GM21515 (cell line): Measurements from ENCODE around the gene CD52.

ENCODE experiments used
- ATAC-seq: cut with Tn5 transposase; IDR thresholded peaks from one replicate; pipeline ENCODE4 v1.9.1; 2021; ENCODE audit not compliant: unreplicated experiment

The CD52 gene

DNA sequence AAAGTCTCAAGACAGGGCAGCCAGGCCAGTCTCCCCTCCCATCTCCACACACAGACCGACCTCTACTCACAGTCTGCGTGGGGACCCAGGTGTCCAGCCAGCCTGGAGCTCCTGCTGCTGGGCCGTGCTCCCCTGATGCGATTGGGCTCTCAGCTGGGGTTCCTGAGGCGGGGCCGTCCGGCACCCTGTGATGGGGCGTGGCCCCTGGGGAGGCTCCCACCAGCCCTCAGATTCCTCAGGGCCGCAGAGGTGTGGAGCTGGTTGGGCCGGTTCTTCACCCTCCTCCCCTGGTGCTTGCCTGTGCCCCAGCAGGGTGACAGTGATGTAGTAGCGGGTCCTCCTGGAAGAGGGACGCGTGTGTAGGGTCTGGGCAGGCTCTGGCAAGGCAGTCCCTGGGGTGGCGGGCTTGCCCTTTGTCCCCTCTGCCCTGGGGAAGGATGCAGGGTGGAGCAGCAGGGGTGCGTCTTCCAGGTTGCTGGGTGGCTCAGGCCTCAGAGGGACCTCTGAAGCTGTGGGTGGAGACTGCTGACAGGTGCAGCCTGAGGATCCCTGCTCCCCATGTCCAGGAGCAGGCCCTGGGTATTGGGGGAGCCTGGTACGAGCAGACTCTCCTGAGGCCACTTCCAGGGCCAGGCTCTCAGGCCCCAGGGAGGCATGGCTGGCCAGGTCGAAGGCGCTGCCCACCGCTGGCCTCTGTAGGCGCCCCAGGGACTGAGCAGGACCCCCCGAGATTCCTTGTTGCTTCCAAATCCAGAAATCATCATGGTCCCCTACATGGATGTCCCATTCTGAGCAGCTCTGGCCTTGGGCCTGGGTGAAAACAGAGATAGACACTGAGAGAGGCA, 36.4 kb downstream of the CD52 start, which contains the start of gene CRYBG2:
Gene CRYBG2, minus strand, starts transcription at position 155 of the 845 bp plus-strand sequence. CDS start 7,473 bp downstream, outside the sequence.
- no peak for ATAC-seq

DNA sequence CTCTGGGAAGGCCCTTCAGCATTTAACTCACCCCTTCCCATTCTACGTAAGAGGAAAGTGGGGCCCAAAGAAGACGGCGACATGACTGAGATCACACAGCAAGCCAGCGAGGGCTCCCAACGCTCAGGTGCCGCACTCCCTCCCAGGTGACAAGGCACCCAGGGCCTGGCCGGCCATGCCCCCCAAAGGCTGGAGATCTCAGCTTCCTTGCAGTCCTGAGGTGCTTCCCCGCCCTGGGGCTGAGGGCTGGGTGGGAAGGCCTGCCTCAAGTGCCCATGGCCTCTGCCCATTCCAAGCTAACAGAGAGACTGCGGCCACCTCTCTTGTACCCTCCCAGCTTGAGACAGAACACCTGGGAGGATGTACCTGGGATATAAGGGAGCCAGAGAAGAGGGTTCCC, 37.2 kb downstream of the CD52 start:
- ATAC-seq, result no peak

DNA sequence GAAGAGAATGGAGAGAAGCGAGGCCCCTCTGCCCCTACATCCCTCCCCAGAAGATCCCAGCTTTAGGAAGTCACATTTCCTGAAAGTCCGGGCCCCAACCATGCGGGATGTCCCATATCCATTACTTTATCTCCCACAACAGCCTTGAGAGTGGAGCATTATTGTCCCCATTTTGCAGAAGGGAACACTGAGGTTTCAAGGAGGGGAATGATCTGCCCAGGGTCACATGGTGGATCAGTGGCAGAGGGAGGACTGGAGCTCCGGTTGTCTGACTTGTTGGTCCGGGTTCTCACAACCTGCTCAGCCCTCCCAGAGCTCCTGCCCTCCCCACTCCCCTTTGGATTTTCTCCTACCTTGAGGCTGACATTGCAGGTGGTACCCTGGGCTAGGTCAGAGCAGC, 38.3 kb downstream of the CD52 start:
- no peak for ATAC-seq

GRCh38 chr1:26357121-26357602, 39.4 kb downstream of the CD52 start:
- no peak for ATAC-seq

- ATAC-seq, result no peak
Measured at GRCh38 chr1:26358411-26359384, 40.9 kb downstream of the CD52 start.

GRCh38 chr1:26359981-26360806, 42.4 kb downstream of the CD52 start:
- ATAC-seq, result no peak

DNA sequence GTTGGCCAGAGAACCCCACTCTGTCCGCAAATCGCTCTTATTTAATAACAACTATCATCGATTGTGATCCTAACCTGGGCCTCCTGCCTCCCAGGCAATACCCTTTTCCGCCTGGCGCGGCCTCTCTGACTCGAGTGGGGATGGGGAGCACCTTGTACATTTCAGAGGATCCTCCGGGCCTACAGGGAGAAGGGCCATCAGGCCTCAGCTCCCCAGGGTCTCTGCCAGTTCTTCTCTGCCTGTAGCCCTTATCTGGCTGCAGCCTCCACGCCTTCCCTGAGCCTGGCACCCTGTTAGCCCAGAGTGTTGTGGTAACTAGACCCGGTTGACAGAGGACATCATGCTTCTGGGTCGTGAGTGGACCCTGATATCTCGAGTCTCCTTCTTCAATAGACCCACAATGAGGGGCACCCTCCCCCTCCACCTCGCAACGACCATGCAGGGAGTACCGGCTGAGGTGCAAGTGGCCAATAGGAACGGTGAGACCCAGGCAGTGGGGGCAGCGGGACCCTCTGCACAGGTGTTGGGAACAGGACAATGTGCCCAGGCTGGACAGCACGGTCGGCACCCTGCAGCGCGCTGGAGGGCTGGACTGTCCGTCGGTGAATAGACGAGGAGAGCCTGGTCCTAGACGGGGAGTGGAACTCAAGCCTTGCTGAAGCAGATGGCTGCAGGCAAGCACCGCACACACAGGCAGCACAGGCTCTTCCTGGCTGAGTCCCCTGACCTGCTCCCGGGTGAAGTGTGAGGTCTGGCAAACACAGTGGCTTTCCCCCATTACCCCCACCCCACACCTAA, 43.2 kb downstream of the CD52 start:
- ATAC-seq, result no peak

- no peak for ATAC-seq
Measured at GRCh38 chr1:26361605-26362122, 43.9 kb downstream of the CD52 start.

DNA sequence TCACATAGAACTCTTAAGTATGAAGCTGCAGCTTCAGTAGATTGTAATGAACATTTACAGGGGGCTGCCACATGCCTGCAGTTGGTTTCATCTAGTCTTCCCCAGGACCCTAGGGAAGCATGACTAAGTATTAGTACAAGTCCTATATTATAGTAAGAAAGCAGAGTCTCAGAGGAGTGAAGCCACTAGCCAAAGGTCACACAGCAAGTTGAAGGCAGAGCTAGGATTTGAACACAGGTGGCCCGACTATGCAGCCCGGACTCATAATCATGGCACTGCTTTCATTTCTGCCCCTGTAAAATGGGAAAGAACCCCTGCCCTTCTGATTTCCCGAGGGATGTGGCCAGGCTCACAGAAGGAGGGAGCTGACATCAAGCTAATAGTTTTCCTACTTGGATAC, 44.6 kb downstream of the CD52 start:
- no peak for ATAC-seq

GRCh38 chr1:26363549-26364448, 46.0 kb downstream of the CD52 start:
- no peak for ATAC-seq

DNA sequence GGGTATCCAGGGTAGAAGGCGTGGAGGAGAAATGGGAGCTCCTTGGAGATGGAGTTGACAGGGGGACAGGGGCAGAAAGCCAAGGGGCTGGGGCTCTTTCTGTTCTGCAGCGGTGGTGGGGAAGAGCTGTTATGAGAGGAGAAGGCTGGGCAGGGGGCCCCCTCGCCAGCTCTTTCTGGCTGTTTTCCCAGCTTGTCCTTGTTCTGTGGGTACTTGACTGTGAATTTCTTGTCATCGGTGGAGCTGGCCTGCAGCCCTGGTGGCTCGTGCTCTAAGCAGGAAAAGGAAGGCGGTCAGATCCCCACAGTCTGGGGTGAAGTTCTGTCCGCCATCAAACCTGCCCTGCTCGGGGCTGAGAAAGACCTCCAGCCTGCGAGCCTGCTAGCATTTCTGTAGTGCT, 47.2 kb downstream of the CD52 start:
- no peak for ATAC-seq

DNA sequence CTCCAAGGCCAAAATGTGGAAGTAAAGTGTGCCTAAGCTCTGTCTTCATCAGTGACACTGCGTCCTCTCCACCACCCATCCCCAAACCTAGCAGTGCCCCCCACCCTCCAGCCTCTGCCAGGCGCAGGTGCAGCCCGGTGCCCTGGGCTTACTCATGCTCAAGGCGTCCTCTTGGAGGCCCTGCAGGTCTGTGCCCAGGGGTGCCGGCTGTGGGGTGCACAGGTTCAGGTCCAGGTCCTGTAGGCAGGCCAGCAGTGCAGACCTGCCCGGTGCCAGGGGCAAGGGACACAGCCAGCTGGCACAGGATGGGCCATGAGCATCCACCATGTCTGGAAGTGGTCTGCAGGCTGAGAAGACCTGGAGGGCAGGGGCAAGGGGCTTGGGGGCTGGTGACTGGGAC, 49.7 kb downstream of the CD52 start:
- no peak for ATAC-seq

GRCh38 chr1:26368006-26368405, 50.2 kb downstream of the CD52 start:
- no peak for ATAC-seq

- no peak for ATAC-seq
Measured at GRCh38 chr1:26368486-26368885, 50.7 kb downstream of the CD52 start.
